RWPE2 (cell line): ENCODE data around the gene C8G.

Experiments
- ATAC-seq: fragments of 200-7000 bp; cut with Tn5 transposase; 3 replicates; pipeline ENCODE4 v1.9.1; 2021; ENCODE audit warnings: low read depth
- DNase-seq: peaks from one replicate; pipeline ENCODE4 v3.0.0-alpha.2; 2020; ENCODE audit warnings: low spot score
- H3K27ac ChIP-seq: fragments of 450-650 bp; 2 replicates; pipeline ENCODE4 v1.5.1; 2017; ENCODE audit warnings: mild to moderate bottlenecking; ENCODE audit not compliant: poor library complexity, severe bottlenecking
- H3K27me3 ChIP-seq: fragments of 250-450 bp; sonication (Bioruptor Pico); 2 replicates; pipeline ENCODE4 v1.5.1; 2021; ENCODE audit warnings: mild to moderate bottlenecking, moderate library complexity; ENCODE audit not compliant: insufficient read depth, poor library complexity, severe bottlenecking
- H3K36me3 ChIP-seq: fragments of 250-450 bp; sonication (Bioruptor Pico); 2 replicates; pipeline ENCODE4 v1.5.1; 2020; ENCODE audit warnings: low read depth, mild to moderate bottlenecking, moderate library complexity
- H3K4me1 ChIP-seq: fragments of 250-450 bp; sonication (Bioruptor Pico); 2 replicates; pipeline ENCODE4 v1.5.1; 2021; ENCODE audit warnings: mild to moderate bottlenecking, moderate library complexity; ENCODE audit not compliant: insufficient read depth, poor library complexity, severe bottlenecking
- H3K4me3 ChIP-seq: fragments of 250-450 bp; sonication (Bioruptor Pico); 2 replicates; pipeline ENCODE4 v1.5.1; 2021; ENCODE audit warnings: mild to moderate bottlenecking, moderate library complexity; ENCODE audit not compliant: severe bottlenecking
- H3K9me3 ChIP-seq: fragments of 250-450 bp; sonication (Bioruptor Pico); 2 replicates; pipeline ENCODE4 v1.5.1; 2021; ENCODE audit warnings: mild to moderate bottlenecking, moderate library complexity; ENCODE audit not compliant: severe bottlenecking
- TF ChIP-seq, protein P1 (sequence below): fragments of 450-650 bp; IDR thresholded peaks from one replicate; pipeline ENCODE4 v1.5.1; 2017; ENCODE audit warnings: mild to moderate bottlenecking, moderate library complexity; ENCODE audit not compliant: poor library complexity, severe bottlenecking

The C8G gene

DNA sequence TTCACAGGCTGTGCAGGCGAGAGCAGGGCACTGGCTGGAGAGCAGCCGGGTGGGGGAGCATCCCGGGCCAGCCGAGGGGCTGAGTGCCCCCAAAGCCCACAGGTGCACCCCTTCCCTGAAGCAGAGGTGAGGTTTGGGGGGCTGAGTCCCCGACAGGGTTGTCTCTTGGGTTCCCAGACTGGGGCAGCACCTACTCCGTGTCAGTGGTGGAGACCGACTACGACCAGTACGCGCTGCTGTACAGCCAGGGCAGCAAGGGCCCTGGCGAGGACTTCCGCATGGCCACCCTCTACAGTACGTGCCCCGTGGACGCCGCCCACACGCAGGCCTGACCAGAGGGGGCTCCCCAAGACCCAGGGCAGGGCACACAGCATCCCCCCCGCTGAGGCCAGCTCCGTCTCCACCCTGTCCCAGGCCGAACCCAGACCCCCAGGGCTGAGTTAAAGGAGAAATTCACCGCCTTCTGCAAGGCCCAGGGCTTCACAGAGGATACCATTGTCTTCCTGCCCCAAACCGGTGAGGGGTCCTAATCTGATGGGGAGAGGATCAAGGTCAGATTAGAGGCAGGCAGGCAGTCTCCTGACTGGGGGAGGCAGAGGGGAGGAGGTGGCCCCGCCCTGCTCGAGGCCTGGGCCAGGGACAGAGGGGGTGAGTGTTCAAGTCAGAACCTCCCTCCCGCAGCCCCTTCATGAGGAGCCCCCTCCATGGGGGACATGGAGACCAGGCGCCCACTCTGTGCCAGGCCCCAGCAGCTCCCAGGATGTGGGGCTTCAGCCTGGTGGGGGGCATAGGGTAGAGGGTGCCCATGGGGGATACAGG, 34.9 kb downstream of the C8G start:
- peaks cover 3% of the 10 kb centered on the region for H3K4me1 ChIP-seq
- ATAC-seq (no peak), DNase-seq (no peak)
- TF ChIP-seq, protein P1, sequence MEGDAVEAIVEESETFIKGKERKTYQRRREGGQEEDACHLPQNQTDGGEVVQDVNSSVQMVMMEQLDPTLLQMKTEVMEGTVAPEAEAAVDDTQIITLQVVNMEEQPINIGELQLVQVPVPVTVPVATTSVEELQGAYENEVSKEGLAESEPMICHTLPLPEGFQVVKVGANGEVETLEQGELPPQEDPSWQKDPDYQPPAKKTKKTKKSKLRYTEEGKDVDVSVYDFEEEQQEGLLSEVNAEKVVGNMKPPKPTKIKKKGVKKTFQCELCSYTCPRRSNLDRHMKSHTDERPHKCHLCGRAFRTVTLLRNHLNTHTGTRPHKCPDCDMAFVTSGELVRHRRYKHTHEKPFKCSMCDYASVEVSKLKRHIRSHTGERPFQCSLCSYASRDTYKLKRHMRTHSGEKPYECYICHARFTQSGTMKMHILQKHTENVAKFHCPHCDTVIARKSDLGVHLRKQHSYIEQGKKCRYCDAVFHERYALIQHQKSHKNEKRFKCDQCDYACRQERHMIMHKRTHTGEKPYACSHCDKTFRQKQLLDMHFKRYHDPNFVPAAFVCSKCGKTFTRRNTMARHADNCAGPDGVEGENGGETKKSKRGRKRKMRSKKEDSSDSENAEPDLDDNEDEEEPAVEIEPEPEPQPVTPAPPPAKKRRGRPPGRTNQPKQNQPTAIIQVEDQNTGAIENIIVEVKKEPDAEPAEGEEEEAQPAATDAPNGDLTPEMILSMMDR, result no peak
- H3K4me3 ChIP-seq, result no peak overlapping the region
- no peak overlapping the region for H3K27ac ChIP-seq
- H3K9me3 ChIP-seq, result no peaks in the 10 kb centered on the region
- H3K36me3 ChIP-seq, result no peaks in the 10 kb centered on the region
- H3K27me3 ChIP-seq, result peaks cover 7% of the 10 kb centered on the region

DNA sequence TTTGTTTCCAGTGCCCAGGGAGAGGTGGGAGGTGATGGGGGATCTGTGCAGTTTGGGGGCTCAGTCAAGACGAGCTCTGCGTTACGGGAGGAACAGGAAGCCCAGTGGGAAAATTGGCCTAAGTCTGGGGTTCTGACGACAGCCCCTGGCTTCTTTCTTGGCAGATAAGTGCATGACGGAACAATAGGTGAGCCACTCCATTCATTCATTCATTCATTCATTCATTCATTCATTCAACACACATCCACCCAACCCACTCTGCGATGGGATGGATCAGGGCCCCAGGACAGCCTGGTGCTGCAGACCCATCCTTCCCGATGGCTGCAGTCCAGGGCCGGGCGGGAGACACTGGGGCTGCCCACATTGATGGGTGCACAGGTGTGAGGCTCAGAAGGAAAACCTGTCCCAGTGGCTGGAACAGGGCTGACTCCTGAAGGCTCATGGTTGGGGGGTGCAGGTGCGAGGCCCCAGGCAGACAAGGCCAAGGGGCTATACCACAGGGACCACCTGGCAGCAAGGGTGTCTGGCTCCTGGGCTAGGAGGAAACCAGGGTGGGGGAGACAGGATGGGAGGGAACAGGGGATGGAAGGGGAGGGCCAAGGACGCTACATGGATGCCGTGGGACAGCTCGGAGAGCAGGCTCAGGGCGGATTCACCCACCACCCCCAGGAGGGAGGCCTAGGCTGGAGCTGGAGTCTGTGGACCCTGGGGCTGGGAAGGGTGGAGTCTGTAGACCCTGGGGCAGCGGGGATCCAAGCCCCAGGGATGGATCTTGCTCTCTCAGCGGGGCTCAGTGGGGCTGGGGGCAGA, 35.8 kb downstream of the C8G start:
- TF ChIP-seq, protein P1, result no peak
- H3K27me3 ChIP-seq, result peaks cover 14% of the 10 kb centered on the region
- no peaks in the 10 kb centered on the region for H3K9me3 ChIP-seq
- H3K27ac ChIP-seq, result no peak overlapping the region
- ATAC-seq (no peak), DNase-seq (no peak)
- H3K4me3 ChIP-seq, result no peak overlapping the region
- no peaks in the 10 kb centered on the region for H3K4me1 ChIP-seq
- no peaks in the 10 kb centered on the region for H3K36me3 ChIP-seq

DNA sequence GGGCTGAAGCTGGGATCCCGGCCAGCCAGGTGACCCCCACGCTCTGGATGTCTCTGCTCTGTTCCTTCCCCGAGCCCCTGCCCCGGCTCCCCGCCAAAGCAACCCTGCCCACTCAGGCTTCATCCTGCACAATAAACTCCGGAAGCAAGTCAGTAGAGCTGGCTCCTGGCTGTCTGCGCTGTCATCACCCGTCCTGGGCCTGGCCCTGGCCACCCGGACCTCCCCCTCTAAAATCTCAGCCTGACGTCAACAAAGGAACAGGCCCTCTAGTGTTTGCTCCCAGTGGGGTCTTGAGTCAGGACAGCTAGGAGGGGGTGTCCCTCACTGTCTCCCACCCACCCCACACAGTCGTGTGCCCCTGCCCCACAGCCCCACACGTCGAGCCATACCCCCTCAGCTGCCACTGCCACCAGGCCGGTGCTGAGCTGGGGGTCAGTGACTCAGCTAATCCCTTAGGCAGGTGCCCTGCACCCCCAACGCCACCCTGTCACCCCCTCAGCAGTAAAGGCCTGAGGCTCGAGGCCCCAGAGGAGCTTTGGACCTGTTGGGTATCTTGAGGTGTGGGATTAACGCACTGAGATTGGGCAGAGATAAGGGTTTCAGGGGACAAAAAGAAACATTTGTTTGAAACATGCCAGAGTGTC, 36.7 kb downstream of the C8G start:
- TF ChIP-seq, protein P1, result no peak
- ATAC-seq, result no peak
- H3K36me3 ChIP-seq, result no peaks in the 10 kb centered on the region
- DNase-seq, result no peak
- no peak overlapping the region for H3K27ac ChIP-seq
- H3K4me1 ChIP-seq, result no peaks in the 10 kb centered on the region
- H3K27me3 ChIP-seq, result peaks cover 14% of the 10 kb centered on the region
- no peak overlapping the region for H3K4me3 ChIP-seq
- H3K9me3 ChIP-seq, result no peaks in the 10 kb centered on the region

DNA sequence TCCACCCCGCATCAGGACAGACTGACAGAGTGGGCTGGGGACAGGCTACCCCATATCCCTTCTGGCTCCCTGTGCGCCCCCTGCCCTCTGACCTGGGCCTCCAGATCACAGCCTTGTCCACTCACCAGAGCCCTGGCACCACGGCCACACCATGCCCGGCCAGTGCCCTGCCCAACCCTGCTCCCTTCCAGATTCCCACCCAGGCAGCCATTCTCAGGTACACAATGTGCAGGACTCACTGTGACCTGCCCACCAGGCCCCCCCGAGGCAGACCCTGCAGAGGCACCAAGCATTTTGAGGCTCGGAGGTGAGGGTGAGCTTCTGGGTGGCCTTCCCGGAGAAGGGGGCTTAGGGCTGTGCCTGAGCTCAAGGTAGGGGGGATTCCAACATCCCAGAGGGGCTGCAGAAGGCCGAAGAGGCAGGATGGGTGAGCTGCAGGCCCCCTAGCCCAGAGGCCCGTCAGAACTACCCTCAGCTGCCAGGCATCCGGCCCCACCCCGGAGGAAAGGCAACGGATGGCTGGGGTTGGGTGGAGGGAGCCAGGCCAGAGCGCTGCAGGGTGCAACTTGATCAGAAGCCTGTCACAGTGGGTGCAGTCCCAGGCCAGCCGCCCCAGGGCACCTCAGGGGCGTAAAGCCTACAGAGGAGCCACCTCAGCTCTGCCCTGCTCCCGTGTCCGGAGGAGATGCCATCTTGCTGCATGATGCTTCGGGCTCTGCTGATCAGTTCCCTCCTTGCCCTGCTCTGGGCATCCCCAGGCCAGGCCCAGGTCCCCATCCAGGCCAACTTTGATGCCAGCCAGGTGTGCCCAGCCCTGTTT, 37.4 kb downstream of the C8G start, which contains the start of gene LCNL1:
TSS of gene LCNL1 (plus strand) at position 762 of the 820 bp plus-strand sequence. CDS start 594 bp downstream, outside the sequence.
- TF ChIP-seq, protein P1, result no peak
- Histone ChIP-seq H3K4me3 (no peak within 1 kb of the TSS), H3K36me3 (no peaks in the 10 kb centered on the region), H3K27me3 (peaks cover 14% of the 10 kb centered on the region), H3K4me1 (no peaks in the 10 kb centered on the region), H3K9me3 (no peaks in the 10 kb centered on the region), H3K27ac (no peak within 1 kb of the TSS)
- ATAC-seq (peak; percentile 11; the same call in 1 of the 3 replicates), DNase-seq (no peak)
